ENCODE results near the gene GIN1.
A peak's percentile ranks its signal among the peaks of the same experiment; 100 is the strongest.
"Not testable (repeated sequence)": the region's sequence is repeated elsewhere in the genome, so short reads cannot be mapped to it uniquely, and the experiment has no call there.

Gene GIN1

DNA sequence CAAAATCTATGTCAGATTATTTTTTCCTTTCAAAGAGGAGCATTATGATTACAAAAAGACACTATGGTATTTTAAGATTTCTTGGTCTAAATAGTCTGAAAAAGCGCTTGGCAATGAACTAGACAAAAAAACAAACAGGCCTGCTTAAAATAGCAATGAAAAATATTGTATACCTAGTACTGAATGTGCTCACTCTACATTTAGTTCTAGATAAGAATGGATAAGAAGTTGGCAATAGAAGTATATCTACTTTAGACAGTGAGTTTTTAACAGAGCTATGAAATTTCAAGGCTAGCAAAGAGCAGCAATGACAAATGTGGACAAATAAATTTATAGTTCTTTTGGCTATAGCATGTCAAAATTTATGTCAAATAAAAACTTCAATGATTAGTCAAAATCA lies 26.2 kb downstream of the GIN1 start:
- H3K4me3 ChIP-seq (ENCODE audit: low read depth, low read length) = no peak overlapping the region
- DNase-seq (ENCODE audit: low read depth) = no peak
- TF ChIP-seq, protein P1, sequence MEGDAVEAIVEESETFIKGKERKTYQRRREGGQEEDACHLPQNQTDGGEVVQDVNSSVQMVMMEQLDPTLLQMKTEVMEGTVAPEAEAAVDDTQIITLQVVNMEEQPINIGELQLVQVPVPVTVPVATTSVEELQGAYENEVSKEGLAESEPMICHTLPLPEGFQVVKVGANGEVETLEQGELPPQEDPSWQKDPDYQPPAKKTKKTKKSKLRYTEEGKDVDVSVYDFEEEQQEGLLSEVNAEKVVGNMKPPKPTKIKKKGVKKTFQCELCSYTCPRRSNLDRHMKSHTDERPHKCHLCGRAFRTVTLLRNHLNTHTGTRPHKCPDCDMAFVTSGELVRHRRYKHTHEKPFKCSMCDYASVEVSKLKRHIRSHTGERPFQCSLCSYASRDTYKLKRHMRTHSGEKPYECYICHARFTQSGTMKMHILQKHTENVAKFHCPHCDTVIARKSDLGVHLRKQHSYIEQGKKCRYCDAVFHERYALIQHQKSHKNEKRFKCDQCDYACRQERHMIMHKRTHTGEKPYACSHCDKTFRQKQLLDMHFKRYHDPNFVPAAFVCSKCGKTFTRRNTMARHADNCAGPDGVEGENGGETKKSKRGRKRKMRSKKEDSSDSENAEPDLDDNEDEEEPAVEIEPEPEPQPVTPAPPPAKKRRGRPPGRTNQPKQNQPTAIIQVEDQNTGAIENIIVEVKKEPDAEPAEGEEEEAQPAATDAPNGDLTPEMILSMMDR (conservative IDR thresholded peaks at IDR 0.05; ENCODE audit: low read depth, low read length) = no peak

DNA sequence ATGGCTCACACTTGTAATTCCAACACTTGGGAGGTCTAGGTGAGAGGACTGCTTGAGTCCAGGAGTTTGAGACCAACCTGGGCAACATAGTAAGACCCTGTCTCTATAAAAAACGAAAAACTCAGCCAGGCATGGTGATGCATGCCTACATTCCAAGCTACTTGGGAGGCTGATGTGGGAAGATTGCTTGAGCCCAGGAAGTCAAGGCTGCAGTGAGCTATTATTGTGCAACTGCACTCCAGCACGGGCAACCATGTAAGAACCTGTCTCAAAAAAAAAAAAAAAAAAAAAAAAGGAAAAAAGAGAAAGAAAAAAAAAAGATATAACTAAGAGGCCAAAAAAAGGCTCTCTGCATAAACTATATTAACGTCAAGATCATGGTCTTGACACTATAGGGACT lies 27.3 kb downstream of the GIN1 start:
- DNase-seq (ENCODE audit: low read depth) = peak; percentile 8
- H3K4me3 ChIP-seq (ENCODE audit: low read depth, low read length) = no peak overlapping the region
- TF ChIP-seq, protein P1 (conservative IDR thresholded peaks at IDR 0.05; ENCODE audit: low read depth, low read length) = no peak

DNA sequence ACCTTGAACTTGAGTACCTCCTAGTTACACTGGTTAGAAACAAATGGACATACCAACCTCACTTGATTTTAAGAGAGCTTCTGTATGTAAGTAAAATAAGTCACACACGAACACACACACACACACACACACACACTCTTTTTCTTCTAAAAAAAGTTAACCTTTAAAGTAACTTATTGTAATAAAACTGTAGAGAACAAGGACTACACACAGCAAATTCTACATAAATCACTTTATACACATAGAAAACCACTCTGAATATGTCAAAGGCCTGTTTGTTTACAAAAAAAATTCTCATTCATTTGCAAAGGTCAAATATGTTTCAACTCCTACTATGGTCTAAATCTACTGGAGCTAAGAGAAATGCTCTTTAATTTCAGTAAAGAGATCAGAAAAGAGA lies 29.1 kb downstream of the GIN1 start:
- DNase-seq (ENCODE audit: low read depth) = no peak
- TF ChIP-seq, protein P1 (conservative IDR thresholded peaks at IDR 0.05; ENCODE audit: low read depth, low read length) = no peak
- H3K4me3 ChIP-seq (ENCODE audit: low read depth, low read length) = no peak overlapping the region

DNA sequence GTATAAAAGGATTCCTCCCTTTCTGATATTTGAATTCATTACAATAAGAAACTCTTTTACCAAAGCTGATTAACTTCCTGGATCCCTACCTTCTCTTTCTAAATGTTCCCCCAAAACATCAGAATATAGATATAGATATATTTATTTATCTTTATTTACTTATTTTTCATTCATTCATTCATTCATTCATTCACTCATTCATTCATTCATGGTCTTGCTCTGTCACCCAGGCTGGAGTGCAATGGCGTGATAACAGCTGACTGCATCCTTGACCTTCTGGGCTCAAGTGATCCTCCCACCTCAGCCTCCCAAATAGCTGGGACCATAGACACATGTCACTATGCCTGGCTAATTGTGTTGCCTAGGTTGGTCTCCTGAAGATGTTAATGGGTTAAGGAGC lies 30.7 kb downstream of the GIN1 start:
- no peak for DNase-seq (ENCODE audit: low read depth)
- TF ChIP-seq, protein P1 (conservative IDR thresholded peaks at IDR 0.05; ENCODE audit: low read depth, low read length) = no peak
- H3K4me3 ChIP-seq (ENCODE audit: low read depth, low read length) = no peak overlapping the region

DNA sequence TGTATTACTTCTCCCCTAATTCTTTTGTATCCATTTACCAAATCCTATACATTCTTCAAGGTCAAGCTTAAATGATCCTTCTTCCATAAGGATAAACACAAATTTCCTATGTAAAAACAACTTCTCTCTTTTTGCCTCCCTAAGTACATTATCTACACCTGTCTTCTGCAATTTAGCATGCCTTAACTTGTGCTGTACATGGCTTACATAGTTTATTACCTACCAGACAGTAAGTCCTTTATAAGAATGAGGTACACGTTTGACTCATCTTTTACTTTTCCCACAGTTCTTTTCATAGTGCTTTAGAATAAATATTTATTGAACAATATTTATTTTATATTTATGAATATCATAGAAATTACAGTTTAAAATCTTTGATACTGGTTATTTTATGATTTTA lies 33.4 kb downstream of the GIN1 start:
- H3K4me3 ChIP-seq (ENCODE audit: low read depth, low read length) = no peak overlapping the region
- no peak for DNase-seq (ENCODE audit: low read depth)
- TF ChIP-seq, protein P1 (conservative IDR thresholded peaks at IDR 0.05; ENCODE audit: low read depth, low read length) = no peak

DNA sequence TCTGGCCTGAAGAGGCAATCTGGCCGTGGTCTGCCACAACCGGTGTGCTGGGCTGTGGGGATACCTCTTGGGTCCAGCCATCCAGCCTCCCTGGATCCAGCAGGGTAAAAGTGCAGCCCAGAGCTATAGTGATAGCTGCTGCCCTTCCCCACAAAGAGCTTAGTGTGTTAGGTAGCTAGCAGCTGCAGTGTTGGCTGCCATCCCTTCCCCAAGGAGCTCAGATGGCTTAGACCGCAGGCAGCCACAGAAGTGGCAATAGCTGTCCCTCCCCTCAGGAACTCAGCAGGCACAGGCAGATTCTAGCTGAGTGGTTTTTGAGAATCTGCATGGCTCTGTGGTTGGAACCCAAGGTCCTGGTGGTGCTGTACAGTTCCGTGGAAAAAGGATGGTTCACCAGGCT lies 40.1 kb downstream of the GIN1 start:
- TF ChIP-seq, protein P1 (conservative IDR thresholded peaks at IDR 0.05; ENCODE audit: low read depth, low read length) = no peak
- no peak overlapping the region for H3K4me3 ChIP-seq (ENCODE audit: low read depth, low read length)
- no peak for DNase-seq (ENCODE audit: low read depth)

DNA sequence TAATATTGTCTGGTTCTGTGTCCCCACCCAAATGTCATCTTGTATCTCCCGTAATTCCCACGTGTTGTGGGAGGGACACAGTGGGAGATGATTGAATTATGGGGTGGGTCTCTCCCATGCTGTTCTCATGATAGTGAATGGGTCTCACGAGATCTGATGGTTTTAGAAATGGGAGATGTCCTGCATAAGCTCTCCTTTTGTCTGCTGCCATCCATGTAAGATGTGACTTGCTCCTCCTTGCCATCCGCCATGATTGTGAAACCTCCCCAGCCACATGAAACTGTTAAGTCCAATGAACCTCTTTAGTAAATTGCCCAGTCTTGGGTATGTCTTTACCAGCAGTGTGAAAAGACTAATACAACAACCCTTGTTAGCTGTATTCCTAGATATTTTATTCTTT lies 44.5 kb downstream of the GIN1 start:
- no peak for DNase-seq (ENCODE audit: low read depth)
- TF ChIP-seq, protein P1 (conservative IDR thresholded peaks at IDR 0.05; ENCODE audit: low read depth, low read length) = no peak
- H3K4me3 ChIP-seq (ENCODE audit: low read depth, low read length) = no peak overlapping the region

DNA sequence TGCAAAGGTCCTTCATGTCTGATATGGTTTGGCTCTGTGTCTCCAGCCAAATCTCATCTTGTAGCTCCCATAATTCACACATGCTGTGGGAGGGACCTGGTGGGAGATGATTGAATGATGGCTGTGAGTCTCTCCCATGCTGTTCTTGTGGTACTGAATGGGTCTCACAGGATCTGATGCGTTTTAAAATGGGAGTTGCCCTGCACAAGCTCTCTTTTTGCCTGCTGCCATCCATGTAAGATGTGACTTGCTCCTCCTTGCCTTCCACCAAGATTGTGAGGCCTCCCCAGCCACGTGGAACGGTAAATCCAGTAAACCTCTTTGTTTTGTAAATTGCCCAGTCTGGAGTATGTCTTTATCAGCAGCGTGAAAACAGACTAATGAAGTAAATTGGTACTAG lies 46.4 kb downstream of the GIN1 start:
- not testable (repeated sequence) for H3K4me3 ChIP-seq (ENCODE audit: low read depth, low read length); DNase-seq (ENCODE audit: low read depth)
